Right atrium auricular region (tissue), 2 donors: ENCODE results near the gene ZNF606. TPM values are rescaled to one million over a fixed set of nuclear protein-coding genes. Genes with fewer than 3 reads are reported as not detected.

Experiments used
- DNase-seq: peaks from one replicate; pipeline ENCODE4 v3.0.0-alpha.2; 2019; ENCODE audit warnings: low spot score
- H3K27ac ChIP-seq, 2 donors: fragments of 200-600 bp; sonication (generic); 1 replicate in 1 of 2; 2 replicates in 1 of 2; pipeline ENCODE4 v1.5.1; 2016 to 2019
- H3K27me3 ChIP-seq, 2 donors: fragments of 200-600 bp; sonication (generic); one replicate each; pipeline versions ENCODE4 v1.5.1 to v1.6.0; 2017 to 2019
- H3K36me3 ChIP-seq: fragments of 200-600 bp; sonication (generic); one replicate; pipeline ENCODE4 v1.5.1; 2016
- H3K4me1 ChIP-seq, 2 donors: fragments of 200-600 bp; sonication (generic); one replicate each; pipeline versions ENCODE4 v1.5.1 to v1.6.0; 2017 to 2019
- H3K4me3 ChIP-seq, 2 donors: fragments of 200-600 bp; sonication (generic); 1 replicate in 1 of 2; 2 replicates in 1 of 2; pipeline ENCODE4 v1.5.1; 2017 to 2019; ENCODE audit warnings: mild to moderate bottlenecking in 1 of 2, moderate library complexity in 1 of 2
- H3K9me3 ChIP-seq, 2 donors: fragments of 200-600 bp; sonication (generic); one replicate each; pipeline ENCODE4 v1.5.1; 2019
- total RNA-seq, 2 donors: library from RNA; depleted of rRNA; stranded (reverse); fragments of >200 nt; gene quantifications; one replicate each; pipeline ENCODE4 v1.1.0, GENCODE V29; 2016
- TF ChIP-seq, protein P1 (sequence below), 2 donors: fragments of 200-600 bp; sonication (generic); IDR thresholded peaks; one replicate each; pipeline ENCODE4 v1.5.1; 2019; ENCODE audit warnings: antibody characterized with exemption in 2 of 2

ZNF606 gene
- total RNA-seq, 2 donors from 2014 or later, result 9.6 TPM

DNA sequence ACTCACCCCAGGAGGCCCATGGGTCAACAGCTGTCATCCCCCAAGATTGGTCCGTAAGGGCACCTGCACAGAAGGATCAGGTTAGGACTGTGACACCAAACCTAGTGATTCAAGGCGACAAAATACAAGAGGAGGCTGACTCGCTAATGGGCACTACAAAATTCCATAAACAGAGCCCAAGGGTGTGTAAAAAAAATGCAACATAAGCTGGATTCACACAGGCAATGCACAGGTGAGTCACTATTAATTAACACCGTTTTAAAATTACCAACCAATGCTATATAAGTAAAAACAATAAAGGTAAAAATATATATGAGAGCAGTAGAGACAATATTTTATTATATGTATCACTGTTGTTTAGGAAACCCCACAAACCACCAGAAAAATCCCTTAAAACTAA, 1.9 kb downstream of the ZNF606 start:
- Histone ChIP-seq H3K4me1 (peaks cover 0 to 34% of the 10 kb centered on the region in 2 donors), H3K27me3 (no peaks in the 10 kb centered on the region), H3K9me3 (peaks cover 0 to 35% of the 10 kb centered on the region in 2 donors), H3K4me3 (no peak overlapping the region), H3K36me3 (peaks cover 49% of the 10 kb centered on the region), H3K27ac (no peak overlapping the region)
- no peak for DNase-seq
- TF ChIP-seq, protein P1, sequence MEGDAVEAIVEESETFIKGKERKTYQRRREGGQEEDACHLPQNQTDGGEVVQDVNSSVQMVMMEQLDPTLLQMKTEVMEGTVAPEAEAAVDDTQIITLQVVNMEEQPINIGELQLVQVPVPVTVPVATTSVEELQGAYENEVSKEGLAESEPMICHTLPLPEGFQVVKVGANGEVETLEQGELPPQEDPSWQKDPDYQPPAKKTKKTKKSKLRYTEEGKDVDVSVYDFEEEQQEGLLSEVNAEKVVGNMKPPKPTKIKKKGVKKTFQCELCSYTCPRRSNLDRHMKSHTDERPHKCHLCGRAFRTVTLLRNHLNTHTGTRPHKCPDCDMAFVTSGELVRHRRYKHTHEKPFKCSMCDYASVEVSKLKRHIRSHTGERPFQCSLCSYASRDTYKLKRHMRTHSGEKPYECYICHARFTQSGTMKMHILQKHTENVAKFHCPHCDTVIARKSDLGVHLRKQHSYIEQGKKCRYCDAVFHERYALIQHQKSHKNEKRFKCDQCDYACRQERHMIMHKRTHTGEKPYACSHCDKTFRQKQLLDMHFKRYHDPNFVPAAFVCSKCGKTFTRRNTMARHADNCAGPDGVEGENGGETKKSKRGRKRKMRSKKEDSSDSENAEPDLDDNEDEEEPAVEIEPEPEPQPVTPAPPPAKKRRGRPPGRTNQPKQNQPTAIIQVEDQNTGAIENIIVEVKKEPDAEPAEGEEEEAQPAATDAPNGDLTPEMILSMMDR (IDR thresholded peaks at IDR 0.05), result no peak

DNA sequence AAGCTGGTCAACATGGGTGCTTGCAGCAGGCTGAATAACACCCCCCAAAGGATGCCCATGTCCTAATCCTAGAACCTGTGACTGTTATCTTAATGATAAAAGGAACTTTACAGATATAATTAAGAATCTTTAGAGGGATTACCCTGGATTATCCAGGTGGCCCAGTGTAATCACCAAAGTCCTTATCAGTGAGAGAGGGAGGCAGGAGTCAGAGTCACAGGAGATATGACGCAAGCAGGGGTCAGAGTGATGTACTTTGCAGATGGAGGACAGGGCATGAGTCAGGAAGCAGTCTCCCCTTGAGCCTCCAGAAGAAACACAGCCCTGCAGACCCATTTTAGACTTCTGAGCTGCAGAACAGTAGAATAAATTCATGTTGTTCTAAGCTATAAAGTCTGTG, 9.8 kb downstream of the ZNF606 start:
- no peak for DNase-seq
- Histone ChIP-seq H3K4me1 (no peaks in the 10 kb centered on the region), H3K27ac (no peak overlapping the region), H3K27me3 (no peaks in the 10 kb centered on the region), H3K4me3 (no peak overlapping the region), H3K9me3 (peaks cover 23 to 77% of the 10 kb centered on the region in 2 donors), H3K36me3 (peaks cover 54% of the 10 kb centered on the region)
- TF ChIP-seq, protein P1 (IDR thresholded peaks at IDR 0.05), result no peak

DNA sequence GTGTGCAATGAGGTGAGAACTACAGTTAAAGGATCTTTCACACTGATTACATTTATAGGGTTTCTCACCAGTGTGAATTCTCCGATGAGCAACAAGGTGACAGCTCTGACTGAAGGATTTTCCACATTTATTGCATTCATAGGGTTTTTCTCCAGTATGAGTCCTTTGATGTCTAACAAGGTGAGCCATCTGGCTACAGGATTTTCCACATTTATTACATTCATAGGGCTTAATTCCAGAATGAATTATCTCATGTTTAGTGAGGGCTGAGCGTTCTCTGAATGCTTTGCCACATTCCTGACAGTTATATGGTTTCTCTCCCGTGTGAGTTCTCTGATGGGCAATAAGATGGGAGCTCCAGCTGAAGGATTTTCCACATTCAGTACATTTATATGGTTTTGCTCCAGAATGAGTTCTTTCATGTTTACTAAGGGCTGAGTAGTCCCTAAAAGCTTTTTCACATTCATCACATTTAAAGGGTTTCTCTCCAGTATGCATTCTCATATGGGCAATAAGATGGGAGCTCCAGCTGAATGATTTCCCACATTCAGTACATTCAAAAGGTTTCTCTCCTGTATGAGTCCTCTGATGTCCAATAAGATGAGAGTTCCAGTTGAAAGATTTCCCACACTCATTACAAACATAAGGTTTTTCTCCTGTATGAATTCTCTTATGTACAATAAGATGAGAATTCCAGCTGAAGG, 23.9 kb downstream of the ZNF606 start:
- TF ChIP-seq, protein P1 (IDR thresholded peaks at IDR 0.05), result no peak
- no peak overlapping the region for H3K4me3 ChIP-seq
- no peaks in the 10 kb centered on the region for H3K27me3 ChIP-seq

DNA sequence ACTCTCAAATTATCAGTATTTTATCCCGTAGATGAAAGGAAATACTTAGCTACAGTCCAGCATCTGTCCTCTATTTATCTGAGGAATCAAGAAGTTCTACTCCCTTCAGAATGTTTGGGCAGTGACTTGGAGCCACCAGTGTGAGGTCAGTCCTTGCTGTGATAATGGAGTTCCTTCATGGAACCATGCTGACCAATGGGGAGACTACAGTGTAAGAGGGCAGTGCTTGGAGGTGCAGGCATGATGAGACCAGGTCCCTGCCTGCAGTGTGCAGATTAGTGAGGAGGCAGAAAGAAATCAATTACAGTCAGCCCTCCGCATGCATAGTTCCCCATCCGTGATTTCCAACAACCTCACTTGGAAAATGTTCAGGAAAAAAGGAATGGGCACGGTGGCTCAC, 28.2 kb downstream of the ZNF606 start, which contains the start of gene C19orf18:
Gene C19orf18, minus strand, starts transcription at position 101 of the 400 bp plus-strand sequence. CDS start 102 bp downstream, outside the sequence.
- H3K4me3 ChIP-seq, result no peak within 1 kb of the TSS
- peaks cover 57 to 100% of the 10 kb centered on the region in 2 donors for H3K9me3 ChIP-seq
- H3K27ac ChIP-seq, result no peak within 1 kb of the TSS
- H3K4me1 ChIP-seq, result no peaks in the 10 kb centered on the region
- DNase-seq, result no peak
- H3K36me3 ChIP-seq, result peaks cover 45% of the 10 kb centered on the region
- TF ChIP-seq, protein P1 (IDR thresholded peaks at IDR 0.05), result no peak
- no peaks in the 10 kb centered on the region for H3K27me3 ChIP-seq

More for the DNA sequence above, 23.9 kb downstream of the ZNF606 start:
- Histone ChIP-seq H3K36me3 (peaks cover 77% of the 10 kb centered on the region), H3K27ac (no peak overlapping the region), H3K9me3 (peaks cover 91 to 100% of the 10 kb centered on the region in 2 donors), H3K4me1 (no peaks in the 10 kb centered on the region)
- no peak for DNase-seq

DNA sequence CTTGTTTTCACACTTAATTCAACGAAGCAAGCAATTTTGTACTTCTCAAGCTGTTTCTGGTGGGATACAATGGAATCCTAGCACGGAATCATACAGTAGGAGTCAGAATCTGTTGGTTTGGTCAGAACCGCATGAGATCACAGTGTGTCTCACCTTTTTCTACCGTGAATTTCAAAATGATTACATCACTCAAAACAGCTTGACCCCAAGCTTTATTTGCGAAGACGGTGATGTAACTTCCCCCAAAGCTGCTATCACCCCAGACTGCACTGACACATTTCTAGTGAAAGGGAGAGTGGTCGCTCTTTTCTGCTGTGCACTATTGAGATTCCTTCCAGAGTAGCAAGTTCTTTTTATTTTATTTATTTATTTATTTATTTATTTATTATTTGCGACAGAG, 37.9 kb downstream of the ZNF606 start:
- Histone ChIP-seq H3K36me3 (no peaks in the 10 kb centered on the region), H3K27ac (no peak overlapping the region), H3K4me3 (no peak overlapping the region), H3K9me3 (peaks cover 0 to 87% of the 10 kb centered on the region in 2 donors), H3K27me3 (no peaks in the 10 kb centered on the region), H3K4me1 (no peaks in the 10 kb centered on the region)
- no peak for DNase-seq
- TF ChIP-seq, protein P1 (IDR thresholded peaks at IDR 0.05), result no peak
